ENCODE results near the gene ZNF148.
A peak's percentile ranks its signal among the peaks of the same experiment; 100 is the strongest.

The ZNF148 gene

GRCh38 chr3:125219261-125219701 is 155.8 kb downstream of the ZNF148 start:
- no peak for DNase-seq (ENCODE audit: low read depth, low spot score)
- in situ Hi-C loops (cut with HindIII; ENCODE audit: low sequenced_read_pairs): no loop called here
- TF ChIP-seq CTCF (IDR thresholded peaks at IDR 0.05; ENCODE audit: low read depth, low read length): no peak
- no peak overlapping the region for H3K4me3 ChIP-seq (ENCODE audit: low read depth, low read length)

GRCh38 chr3:125214738-125215137 is 160.4 kb downstream of the ZNF148 start:
- DNase-seq (ENCODE audit: low read depth, low spot score): no peak
- TF ChIP-seq CTCF (IDR thresholded peaks at IDR 0.05; ENCODE audit: low read depth, low read length): no peak
- H3K4me3 ChIP-seq (ENCODE audit: low read depth, low read length): no peak overlapping the region
- in situ Hi-C loops (cut with HindIII; ENCODE audit: low sequenced_read_pairs): no loop called here

GRCh38 chr3:125213946-125214542 is 161.1 kb downstream of the ZNF148 start:
- DNase-seq (ENCODE audit: low read depth, low spot score): peak; percentile 71
- in situ Hi-C loops (cut with HindIII; ENCODE audit: low sequenced_read_pairs): no loop called here
- no peak for TF ChIP-seq CTCF (IDR thresholded peaks at IDR 0.05; ENCODE audit: low read depth, low read length)
- no peak overlapping the region for H3K4me3 ChIP-seq (ENCODE audit: low read depth, low read length)

- no peak for DNase-seq (ENCODE audit: low read depth, low spot score)
- no peak overlapping the region for H3K4me3 ChIP-seq (ENCODE audit: low read depth, low read length)
- in situ Hi-C loops (cut with HindIII; ENCODE audit: low sequenced_read_pairs): no loop called here
- no peak for TF ChIP-seq CTCF (IDR thresholded peaks at IDR 0.05; ENCODE audit: low read depth, low read length)
Observed at GRCh38 chr3:125213364-125213755, 161.8 kb downstream of the ZNF148 start.

- no peak for DNase-seq (ENCODE audit: low read depth, low spot score)
- peak within 1 kb of the TSS; percentile 43 for H3K4me3 ChIP-seq (ENCODE audit: low read depth, low read length)
- no peak for TF ChIP-seq CTCF (IDR thresholded peaks at IDR 0.05; ENCODE audit: low read depth, low read length)
- in situ Hi-C loops (cut with HindIII; ENCODE audit: low sequenced_read_pairs): no loop called here
Observed at GRCh38 chr3:125212509-125213363, 162.4 kb downstream of the ZNF148 start, which contains the start of gene SLC12A8. TSS of gene SLC12A8 (minus strand) at chr3:125212748. CDS start at chr3:125211349, 1,399 bp downstream.

- in situ Hi-C loops (cut with HindIII; ENCODE audit: low sequenced_read_pairs): no loop called here
- peak overlapping the region; percentile 43 for H3K4me3 ChIP-seq (ENCODE audit: low read depth, low read length)
- DNase-seq (ENCODE audit: low read depth, low spot score): no peak
- TF ChIP-seq CTCF (IDR thresholded peaks at IDR 0.05; ENCODE audit: low read depth, low read length): no peak
Observed at GRCh38 chr3:125212091-125212508, 163.0 kb downstream of the ZNF148 start.

Measured in astrocyte of the spinal cord (primary cell).